IMR-90 (cell line): ENCODE results near the gene FHL2. TPM values are rescaled to one million over a fixed set of nuclear protein-coding genes. Genes with fewer than 3 reads are reported as not detected.

Experiments used
- ATAC-seq: fragments of 200-7000 bp; cut with Tn5 transposase; 2 replicates; pipeline ENCODE4 v1.9.1; 2020; ENCODE audit warnings: low read depth, mild to moderate bottlenecking, moderate library complexity
- BruUV-seq: library from RNA; stranded (reverse); fragments of 400-500 nt; replicated peaks from 2 replicates; lab custom pipeline; 2021; lab: Mats Ljungman, UMichigan
- CTCF ChIA-PET: fragments of 300-600 bp; formaldehyde crosslinking; extraction: SDS; loops from one replicate; lab custom pipeline; 2021; ENCODE audit warnings: antibody characterized with exemption; lab: Yijun Ruan, JAX
- POLR2A ChIA-PET: fragments of 300-600 bp; sonication (Branson Sonifier 250); formaldehyde crosslinking; loops from one replicate; lab custom pipeline; 2022; ENCODE audit warnings: antibody characterized with exemption; ENCODE audit not compliant: unreplicated experiment; lab: Charles Lee
- DNase-seq: peaks from one replicate; pipeline ENCODE4 v3.0.0; 2013
- H2AFZ ChIP-seq: replicated peaks from 2 replicates; pipeline ENCODE3; 2013; ENCODE audit warnings: low read length, mild to moderate bottlenecking; ENCODE audit not compliant: poor library complexity
- H2AK5ac ChIP-seq: 2 replicates; pipeline ENCODE4 v1.6.1; 2013; ENCODE audit warnings: low read depth, low read length, inconsistent platforms
- H2AK9ac ChIP-seq: replicated peaks from 2 replicates; pipeline ENCODE3; 2013; ENCODE audit warnings: mild to moderate bottlenecking, low read depth, low read length, moderate library complexity; ENCODE audit not compliant: poor library complexity
- H2BK120ac ChIP-seq: 2 replicates; pipeline ENCODE4 v1.6.1; 2013; ENCODE audit warnings: low read depth, low read length, inconsistent platforms
- H2BK15ac ChIP-seq: 3 replicates; pipeline ENCODE4 v1.6.1; 2013; ENCODE audit warnings: low read depth, low read length, inconsistent platforms
- H2BK20ac ChIP-seq: 2 replicates; pipeline ENCODE4 v1.6.1; 2013; ENCODE audit warnings: low read depth, mild to moderate bottlenecking, inconsistent platforms, low read length, moderate library complexity
- H2BK5ac ChIP-seq: 2 replicates; pipeline ENCODE4 v1.6.1; 2013; ENCODE audit warnings: mild to moderate bottlenecking, low read depth, low read length, inconsistent platforms; ENCODE audit not compliant: poor library complexity, severe bottlenecking
- H3K14ac ChIP-seq: replicated peaks from 2 replicates; pipeline ENCODE4 v1.6.1; 2013; ENCODE audit warnings: low read depth, low read length, inconsistent platforms
- H3K18ac ChIP-seq: 2 replicates; pipeline ENCODE4 v1.6.1; 2013; ENCODE audit warnings: low read depth, low read length, control low read depth
- H3K23ac ChIP-seq: 2 replicates; pipeline ENCODE4 v1.6.1; 2013; ENCODE audit warnings: low read depth, low read length, inconsistent platforms
- H3K27ac ChIP-seq: 2 replicates; pipeline ENCODE4 v1.5.1; 2013; ENCODE audit warnings: mild to moderate bottlenecking, control low read depth, low read length; ENCODE audit not compliant: insufficient read depth
- H3K27me3 ChIP-seq: 2 replicates; pipeline ENCODE4 v1.6.1; 2013; ENCODE audit warnings: low read length; ENCODE audit not compliant: control insufficient read depth, insufficient read depth
- H3K36me3 ChIP-seq: 2 replicates; pipeline ENCODE4 v1.6.1; 2013; ENCODE audit warnings: low read length, mixed read lengths; ENCODE audit not compliant: control insufficient read depth, insufficient read depth
- H3K4ac ChIP-seq: 2 replicates; pipeline ENCODE4 v1.6.1; 2013; ENCODE audit warnings: low read depth, low read length, inconsistent platforms
- H3K4me1 ChIP-seq: 2 replicates; pipeline ENCODE4 v1.6.1; 2013; ENCODE audit warnings: low read length, mixed read lengths; ENCODE audit not compliant: control insufficient read depth, insufficient read depth
- H3K4me2 ChIP-seq: 2 replicates; pipeline ENCODE4 v1.6.1; 2013; ENCODE audit warnings: low read depth, mild to moderate bottlenecking, control low read depth, low read length, moderate library complexity
- H3K4me3 ChIP-seq: 2 replicates; pipeline ENCODE4 v1.5.1; 2013; ENCODE audit warnings: low read depth, mild to moderate bottlenecking, control low read depth, low read length, moderate library complexity; ENCODE audit not compliant: insufficient read depth
- H3K56ac ChIP-seq: 2 replicates; pipeline ENCODE4 v1.6.1; 2013; ENCODE audit warnings: low read length, inconsistent platforms; ENCODE audit not compliant: insufficient read depth; ENCODE audit errors: extremely low read depth
- H3K79me1 ChIP-seq, 2 experiments: 2 replicates each; pipeline ENCODE4 v1.6.1; 2013; ENCODE audit warnings: low read length in 2 of 2, inconsistent platforms in 1 of 2, low read depth in 1 of 2
- H3K9ac ChIP-seq: 2 replicates; pipeline ENCODE4 v1.6.1; 2013; ENCODE audit warnings: low read depth, low read length, control low read depth
- H3K9me1 ChIP-seq: 2 replicates; pipeline ENCODE4 v1.6.1; 2013; ENCODE audit warnings: low read length, inconsistent platforms; ENCODE audit not compliant: insufficient read depth
- H3K9me3 ChIP-seq: 2 replicates; pipeline ENCODE4 v1.6.1; 2013; ENCODE audit warnings: low read length; ENCODE audit not compliant: control insufficient read depth, insufficient read depth
- H4K20me1 ChIP-seq: 2 replicates; pipeline ENCODE4 v1.6.1; 2013; ENCODE audit warnings: low read length, inconsistent platforms; ENCODE audit not compliant: insufficient read depth
- H4K5ac ChIP-seq: 2 replicates; pipeline ENCODE4 v1.6.1; 2013; ENCODE audit warnings: mild to moderate bottlenecking, low read depth, low read length, control low read depth
- H4K8ac ChIP-seq, 2 experiments: 2 replicates each; pipeline ENCODE4 v1.6.1; 2013; ENCODE audit warnings: low read depth in 2 of 2, low read length in 2 of 2, control low read depth in 1 of 2, inconsistent platforms in 1 of 2
- H4K91ac ChIP-seq: 2 replicates; pipeline ENCODE4 v1.6.1; 2013; ENCODE audit warnings: low read depth, low read length, inconsistent platforms; ENCODE audit not compliant: insufficient read depth
- CHD1 ChIP-seq: IDR thresholded peaks from 2 replicates; pipeline ENCODE4 v1.6.1; 2012; ENCODE audit warnings: low read depth, low read length, improper control_type of control experiment
- CTCF ChIP-seq: conservative IDR thresholded peaks from 2 replicates; pipeline ENCODE4 v1.5.1; 2012; ENCODE audit warnings: mild to moderate bottlenecking, low read depth, low read length, improper control_type of control experiment
- FOS ChIP-seq: fragments of 150-350 bp; IDR thresholded peaks from 2 replicates; pipeline ENCODE4 v1.6.1; 2016; ENCODE audit warnings: low read depth, low read length
- MAZ ChIP-seq: IDR thresholded peaks from 2 replicates; pipeline ENCODE4 v1.6.1; 2012; ENCODE audit warnings: low read depth, mild to moderate bottlenecking, low read length, improper control_type of control experiment, moderate library complexity, borderline replicate concordance
- NFE2L2 ChIP-seq: fragments of 150-350 bp; IDR thresholded peaks from 2 replicates; pipeline ENCODE4 v1.6.1; 2016; ENCODE audit warnings: low read depth, mild to moderate bottlenecking, low read length
- POLR2A ChIP-seq: IDR thresholded peaks from 2 replicates; pipeline ENCODE4 v1.6.1; 2012; ENCODE audit warnings: mild to moderate bottlenecking, low read depth, low read length
- RAD21 ChIP-seq: IDR thresholded peaks from 2 replicates; pipeline ENCODE4 v1.6.1; 2012; ENCODE audit warnings: low read length, improper control_type of control experiment
- RCOR1 ChIP-seq: IDR thresholded peaks from 2 replicates; pipeline ENCODE4 v1.6.1; 2012; ENCODE audit warnings: mild to moderate bottlenecking, low read length, improper control_type of control experiment; ENCODE audit not compliant: insufficient replicate concordance
- RFX5 ChIP-seq: IDR thresholded peaks from 2 replicates; pipeline ENCODE4 v1.8.0; 2012; ENCODE audit warnings: low read depth, mild to moderate bottlenecking, low read length, moderate library complexity
- WGBS, 2 experiments: methylation state at CpG; one replicate each; pipeline versions ENCODE4 v1.1.5 to v1.1.7; 2013; ENCODE audit warnings: missing lambda C conversion rate in 2 of 2; ENCODE audit not compliant: insufficient read length in 1 of 2; ENCODE audit errors: extremely low coverage in 2 of 2; 5-methylcytosine and 5-hydroxymethylcytosine counted together
- dilution Hi-C: fragments of 300-500 bp; cut with HindIII; formaldehyde crosslinking; loops from one replicate; pipeline ENCODE4 v1.14.3; 2018; ENCODE audit warnings: low sequenced_read_pairs; ENCODE audit not compliant: unreplicated experiment
- in situ Hi-C: fragments of 300-500 bp; cut with MboI; formaldehyde crosslinking; loops from 3 replicates; pipeline ENCODE4 v1.14.3; 2019; ENCODE audit warnings: low sequenced_read_pairs, inconsistent platforms, mixed read lengths
- intact Hi-C: fragments of 100-400 bp; cut with micrococcal nuclease; formaldehyde crosslinking; loops from 2 replicates; pipeline ENCODE4 v1.10.0; 2022
- polyA plus RNA-seq, 3 experiments: library from polyadenylated mRNA; depleted of rRNA; stranded (reverse); fragments of >200 nt; gene quantifications; 2 replicates each; pipeline ENCODE4 v1.2.3, GENCODE V29; 2012; ENCODE audit warnings: low replicate concordance in 1 of 3
- total RNA-seq: library from RNA; depleted of rRNA; stranded (reverse); fragments of >200 nt; gene quantifications from 2 replicates; pipeline ENCODE4 v1.2.3, GENCODE V29; 2012

FHL2 gene
- total and polyA plus RNA-seq, 2 of the 4 experiments (the other 2 are of a cell fraction) = 464 to 550 TPM

DNA sequence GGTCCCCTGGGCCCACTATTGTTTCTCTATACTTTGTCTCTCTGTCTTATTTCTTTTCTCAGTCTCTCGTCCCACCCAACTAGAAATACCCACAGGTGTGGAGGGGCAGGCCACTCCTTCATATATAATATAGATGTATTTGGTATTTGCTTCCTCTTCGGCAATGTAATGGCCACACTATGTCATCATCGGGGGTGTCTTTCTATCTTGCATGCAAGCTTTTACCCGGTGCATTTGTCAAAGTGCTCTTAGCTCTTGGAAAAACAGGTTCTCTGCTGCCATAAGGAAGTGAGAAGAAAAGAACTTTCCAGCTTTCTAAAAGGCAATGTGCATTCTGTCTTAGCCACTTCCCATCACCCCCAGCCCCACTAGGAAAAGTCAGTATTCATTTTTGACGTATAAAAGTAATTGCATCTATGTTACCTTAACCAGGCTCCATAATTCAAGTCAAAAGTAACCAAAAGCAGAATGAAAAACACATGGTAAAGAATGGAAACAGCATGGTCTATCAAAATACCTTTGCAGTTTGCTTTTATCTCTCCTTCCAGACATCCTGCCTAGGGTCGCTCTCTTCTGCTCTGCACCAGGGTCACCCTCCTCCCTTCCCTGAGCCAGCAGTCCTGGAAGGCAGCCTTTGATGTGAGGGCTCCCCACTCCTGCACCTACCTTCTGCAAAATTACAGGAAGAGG is 27.2 kb upstream of the FHL2 start:
- Histone ChIP-seq H3K4me1 (peaks cover 1% of the 10 kb centered on the region; the same call in 1 of the 2 replicates), H3K4me3 (no peak overlapping the region), H3K79me1 (no peaks in the 10 kb centered on the region), H2AK5ac (no peak overlapping the region; the same call in 1 of the 2 replicates), H3K9me1 (no peaks in the 10 kb centered on the region), H4K91ac (no peak overlapping the region), H3K23ac (no peak overlapping the region), H3K14ac (no peak overlapping the region), H2BK5ac (no peak overlapping the region), H3K4me2 (no peak overlapping the region), H2BK120ac (no peak overlapping the region), H3K9ac (no peak overlapping the region), H3K18ac (no peak overlapping the region), H2AK9ac (no peak overlapping the region), H3K27me3 (peaks cover 35% of the 10 kb centered on the region), H3K27ac (no peak overlapping the region), H4K8ac (no peak overlapping the region), H4K20me1 (no peaks in the 10 kb centered on the region), H2BK20ac (no peak overlapping the region), H3K56ac (no peak overlapping the region), H2AFZ (no peak overlapping the region), H2BK15ac (no peak overlapping the region), H4K5ac (no peak overlapping the region), H3K9me3 (peaks cover 8% of the 10 kb centered on the region), H3K4ac (no peak overlapping the region), H3K36me3 (no peaks in the 10 kb centered on the region)
- in situ Hi-C loops = no loop called here
- TF ChIP-seq FOS (no peak), NFE2L2 (no peak), CTCF (no peak), RAD21 (no peak), RFX5 (no peak), POLR2A (no peak), CHD1 (no peak), RCOR1 (no peak), MAZ (no peak)
- ChIA-PET POLR2A (no interaction called here), CTCF (no interaction called here)
- intact Hi-C loops = no loop called here
- BruUV-seq = no TSS peak
- DNase-seq (no peak), ATAC-seq (no peak)
- dilution Hi-C loops = no loop called here
- WGBS, 2 experiments = no CpG with 5 or more reads among the region's 6 CpGs
